HepG2 (cell line): Measurements from ENCODE around the gene OPRL1. TPM values are rescaled to one million over a fixed set of nuclear protein-coding genes. Genes with fewer than 3 reads are reported as not detected.
A peak's percentile ranks its signal among the peaks of the same experiment; 100 is the strongest.

Source experiments
- BATF2 ChIP-seq: sonication (generic); formaldehyde crosslinking; IDR thresholded peaks from 2 replicates; pipeline ENCODE4 v1.8.0; 2022; ENCODE audit warnings: mild to moderate bottlenecking, missing genetic modification reagents, moderate library complexity
- CEBPB ChIP-seq: IDR thresholded peaks from 2 replicates; pipeline ENCODE4 v1.6.1; 2011; ENCODE audit warnings: low read depth, low read length, improper control_type of control experiment, borderline replicate concordance
- DMTF1 ChIP-seq: sonication (generic); formaldehyde crosslinking; IDR thresholded peaks from 2 replicates; pipeline ENCODE4 v1.4.0; 2020; ENCODE audit warnings: mild to moderate bottlenecking, missing genetic modification reagents
- DNMT1 ChIP-seq: sonication (generic); formaldehyde crosslinking; IDR thresholded peaks from 2 replicates; pipeline ENCODE4 v1.5.1; 2020; ENCODE audit warnings: mild to moderate bottlenecking, missing genetic modification reagents
- IRX3 ChIP-seq: sonication (generic); formaldehyde crosslinking; IDR thresholded peaks from 2 replicates; pipeline ENCODE4 v1.8.1; 2023; ENCODE audit warnings: mild to moderate bottlenecking, low read depth, missing genetic modification reagents, borderline replicate concordance
- KLF12 ChIP-seq: sonication (generic); formaldehyde crosslinking; IDR thresholded peaks from 2 replicates; pipeline ENCODE4 v1.4.0; 2020; ENCODE audit warnings: missing genetic modification reagents, borderline replicate concordance
- LCORL ChIP-seq, 2 experiments: fragments of 450-650 bp in 1 of 2; sonication (generic) in 1 of 2; formaldehyde crosslinking in 1 of 2; IDR thresholded peaks; 2 replicates each; pipeline versions ENCODE4 v1.5.0 to v1.6.1; 2017 to 2020; ENCODE audit warnings: antibody characterized with exemption in 1 of 2, missing genetic modification reagents in 1 of 2
- MAX ChIP-seq: IDR thresholded peaks from 2 replicates; pipeline ENCODE4 v1.6.1; 2012; ENCODE audit warnings: inconsistent platforms
- MEIS2 ChIP-seq: sonication (generic); formaldehyde crosslinking; IDR thresholded peaks from 2 replicates; pipeline ENCODE4 v1.9.0; 2021; ENCODE audit warnings: mild to moderate bottlenecking, missing genetic modification reagents
- NR2F2 ChIP-seq: IDR thresholded peaks from 2 replicates; pipeline ENCODE4 v1.6.1; 2012; ENCODE audit warnings: low read depth, inconsistent platforms, borderline replicate concordance
- PTBP1 ChIP-seq: fragments of 200-400 bp; formaldehyde crosslinking; IDR thresholded peaks from 2 replicates; pipeline ENCODE4 v1.6.1; 2018; ENCODE audit warnings: low read length, low read depth; ENCODE audit not compliant: poor library complexity, severe bottlenecking
- RFXAP ChIP-seq: sonication (generic); formaldehyde crosslinking; IDR thresholded peaks from 2 replicates; pipeline ENCODE4 v1.4.0; 2020; ENCODE audit warnings: missing genetic modification reagents, borderline replicate concordance
- SATB2 ChIP-seq: sonication (generic); formaldehyde crosslinking; IDR thresholded peaks from 2 replicates; pipeline ENCODE4 v1.5.0; 2020; ENCODE audit warnings: missing genetic modification reagents
- SKI ChIP-seq: fragments of 450-650 bp; IDR thresholded peaks from one replicate; pipeline ENCODE4 v1.6.1; 2018; ENCODE audit warnings: mild to moderate bottlenecking; ENCODE audit not compliant: partially characterized antibody
- U2AF2 ChIP-seq: fragments of 200-400 bp; formaldehyde crosslinking; IDR thresholded peaks from 2 replicates; pipeline ENCODE4 v1.6.1; 2017; ENCODE audit warnings: low read depth, mild to moderate bottlenecking, low read length
- ZBTB49 ChIP-seq: sonication (generic); formaldehyde crosslinking; IDR thresholded peaks from 2 replicates; pipeline ENCODE4 v1.4.0; 2020; ENCODE audit warnings: missing genetic modification reagents, borderline replicate concordance
- ZBTB8A ChIP-seq: sonication (generic); formaldehyde crosslinking; IDR thresholded peaks from 2 replicates; pipeline ENCODE4 v1.4.0; 2020; ENCODE audit warnings: mild to moderate bottlenecking, low read depth, missing genetic modification reagents, borderline replicate concordance
- ZFP36L2 ChIP-seq: sonication (generic); formaldehyde crosslinking; IDR thresholded peaks from 2 replicates; pipeline ENCODE4 v1.4.0; 2020; ENCODE audit warnings: missing genetic modification reagents
- ZFX ChIP-seq: sonication (generic); formaldehyde crosslinking; IDR thresholded peaks from 2 replicates; pipeline ENCODE4 v1.4.0; 2020; ENCODE audit warnings: mild to moderate bottlenecking, low read depth, missing genetic modification reagents, moderate library complexity
- ZNF180 ChIP-seq: sonication (generic); formaldehyde crosslinking; IDR thresholded peaks from 2 replicates; pipeline ENCODE4 v1.4.0; 2020; ENCODE audit warnings: low read depth, missing genetic modification reagents, borderline replicate concordance
- ZNF432 ChIP-seq: sonication (generic); formaldehyde crosslinking; IDR thresholded peaks from 2 replicates; pipeline ENCODE4 v1.5.0; 2020; ENCODE audit warnings: missing genetic modification reagents, mild to moderate bottlenecking, borderline replicate concordance
- ZNF556 ChIP-seq: sonication (generic); formaldehyde crosslinking; IDR thresholded peaks from 2 replicates; pipeline ENCODE4 v1.4.0; 2020; ENCODE audit warnings: mild to moderate bottlenecking, missing genetic modification reagents, borderline replicate concordance
- ZNF605 ChIP-seq: sonication (generic); formaldehyde crosslinking; IDR thresholded peaks from 2 replicates; pipeline ENCODE4 v1.8.0; 2022; ENCODE audit warnings: mild to moderate bottlenecking, missing genetic modification reagents
- ZNF75D ChIP-seq: sonication (generic); formaldehyde crosslinking; IDR thresholded peaks from 2 replicates; pipeline ENCODE4 v1.8.1; 2023; ENCODE audit warnings: missing genetic modification reagents, mild to moderate bottlenecking, borderline replicate concordance
- polyA plus RNA-seq, 8 experiments: library from polyadenylated mRNA; depleted of rRNA in 3 of 8; stranded (reverse) in 7 of 8; unstranded in 1 of 8; fragments of >200 nt; fragmentation: Illumina TruSeq in 4 of 8; extraction: Trizol in 4 of 8; gene quantifications; 2 replicates each; pipeline versions ENCODE4 v1.2.1 to v1.2.3, GENCODE V29; 2011 to 2016; ENCODE audit warnings: low read depth in 4 of 8, missing spikeins in 1 of 8, mixed read lengths in 1 of 8; ENCODE audit not compliant: insufficient read depth in 1 of 8
- total RNA-seq, 5 experiments: library from RNA; depleted of rRNA; stranded (reverse); fragments of >200 nt; fragmentation: Illumina TruSeq; extraction: Trizol; gene quantifications; 2 replicates each; pipeline ENCODE4 v1.2.3, GENCODE V29; 2016; ENCODE audit warnings: low read depth in 1 of 5

OPRL1 gene
- total and polyA plus RNA-seq, 2 of the 13 experiments (the other 11 are each of a cell fraction or from before 2014, with no cell fraction given): 0.35 to 0.71 TPM

GRCh38 chr20:64065062-64065973, 14.6 kb upstream of the OPRL1 start (continued):
- TF ChIP-seq ZNF556 (CRISPR knock-in tag): peak; percentile 80; the same call in 1 of the 2 replicates
- peak; percentile 86 for TF ChIP-seq IRX3 (CRISPR knock-in tag)
- TF ChIP-seq NR2F2: no peak; the same call in 1 of the 2 replicates
- TF ChIP-seq ZFX: peak; percentile 87
- no peak for TF ChIP-seq ZNF75D (CRISPR knock-in tag)
- no peak for TF ChIP-seq ZFP36L2 (CRISPR knock-in tag)
- TF ChIP-seq CEBPB: no peak
- TF ChIP-seq ZBTB49: no peak
- TF ChIP-seq BATF2 (CRISPR knock-in tag): peak; percentile 84; the same call in 1 of the 2 replicates
- peak; percentile 90 for TF ChIP-seq ZNF605 (CRISPR knock-in tag)
- peak; percentile 46; the same call in 1 of the 2 replicates for TF ChIP-seq ZBTB8A
- TF ChIP-seq ZNF432 (CRISPR knock-in tag): no peak
- TF ChIP-seq MEIS2 (CRISPR knock-in tag): no peak
- no peak for TF ChIP-seq SATB2 (CRISPR knock-in tag)
- TF ChIP-seq RFXAP (CRISPR knock-in tag): peak; percentile 69
- no peak for TF ChIP-seq LCORL (IDR thresholded peaks at IDR 0.05)
- peak; percentile 83 for TF ChIP-seq LCORL (CRISPR knock-in tag; IDR thresholded peaks at IDR 0.05)
- TF ChIP-seq KLF12 (CRISPR knock-in tag): no peak; the same call in 1 of the 2 replicates
- TF ChIP-seq DMTF1 (CRISPR knock-in tag): 0 out of 2 replicates have a peak, but pooled peaks have one; percentile 83
- TF ChIP-seq ZNF180 (CRISPR knock-in tag): no peak
- peak; percentile 66 for TF ChIP-seq PTBP1
- peak; percentile 89 for TF ChIP-seq MAX
- TF ChIP-seq SKI: peak; percentile 49
- no peak for TF ChIP-seq DNMT1 (CRISPR knock-in tag)
- TF ChIP-seq U2AF2: no peak
